Activated effector memory CD4-positive, alpha-beta T cell treated with Interleukin-2 at 50 U/mL for 16 hours (primary cell): ENCODE data around the gene PEAK1.

Experiments used
- DNase-seq: peaks from one replicate; pipeline ENCODE4 v3.0.0-alpha.2; 2020

The PEAK1 gene, protein sequence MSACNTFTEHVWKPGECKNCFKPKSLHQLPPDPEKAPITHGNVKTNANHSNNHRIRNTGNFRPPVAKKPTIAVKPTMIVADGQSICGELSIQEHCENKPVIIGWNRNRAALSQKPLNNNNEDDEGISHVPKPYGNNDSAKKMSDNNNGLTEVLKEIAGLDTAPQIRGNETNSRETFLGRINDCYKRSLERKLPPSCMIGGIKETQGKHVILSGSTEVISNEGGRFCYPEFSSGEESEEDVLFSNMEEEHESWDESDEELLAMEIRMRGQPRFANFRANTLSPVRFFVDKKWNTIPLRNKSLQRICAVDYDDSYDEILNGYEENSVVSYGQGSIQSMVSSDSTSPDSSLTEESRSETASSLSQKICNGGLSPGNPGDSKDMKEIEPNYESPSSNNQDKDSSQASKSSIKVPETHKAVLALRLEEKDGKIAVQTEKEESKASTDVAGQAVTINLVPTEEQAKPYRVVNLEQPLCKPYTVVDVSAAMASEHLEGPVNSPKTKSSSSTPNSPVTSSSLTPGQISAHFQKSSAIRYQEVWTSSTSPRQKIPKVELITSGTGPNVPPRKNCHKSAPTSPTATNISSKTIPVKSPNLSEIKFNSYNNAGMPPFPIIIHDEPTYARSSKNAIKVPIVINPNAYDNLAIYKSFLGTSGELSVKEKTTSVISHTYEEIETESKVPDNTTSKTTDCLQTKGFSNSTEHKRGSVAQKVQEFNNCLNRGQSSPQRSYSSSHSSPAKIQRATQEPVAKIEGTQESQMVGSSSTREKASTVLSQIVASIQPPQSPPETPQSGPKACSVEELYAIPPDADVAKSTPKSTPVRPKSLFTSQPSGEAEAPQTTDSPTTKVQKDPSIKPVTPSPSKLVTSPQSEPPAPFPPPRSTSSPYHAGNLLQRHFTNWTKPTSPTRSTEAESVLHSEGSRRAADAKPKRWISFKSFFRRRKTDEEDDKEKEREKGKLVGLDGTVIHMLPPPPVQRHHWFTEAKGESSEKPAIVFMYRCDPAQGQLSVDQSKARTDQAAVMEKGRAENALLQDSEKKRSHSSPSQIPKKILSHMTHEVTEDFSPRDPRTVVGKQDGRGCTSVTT (N-terminal part only)

DNA sequence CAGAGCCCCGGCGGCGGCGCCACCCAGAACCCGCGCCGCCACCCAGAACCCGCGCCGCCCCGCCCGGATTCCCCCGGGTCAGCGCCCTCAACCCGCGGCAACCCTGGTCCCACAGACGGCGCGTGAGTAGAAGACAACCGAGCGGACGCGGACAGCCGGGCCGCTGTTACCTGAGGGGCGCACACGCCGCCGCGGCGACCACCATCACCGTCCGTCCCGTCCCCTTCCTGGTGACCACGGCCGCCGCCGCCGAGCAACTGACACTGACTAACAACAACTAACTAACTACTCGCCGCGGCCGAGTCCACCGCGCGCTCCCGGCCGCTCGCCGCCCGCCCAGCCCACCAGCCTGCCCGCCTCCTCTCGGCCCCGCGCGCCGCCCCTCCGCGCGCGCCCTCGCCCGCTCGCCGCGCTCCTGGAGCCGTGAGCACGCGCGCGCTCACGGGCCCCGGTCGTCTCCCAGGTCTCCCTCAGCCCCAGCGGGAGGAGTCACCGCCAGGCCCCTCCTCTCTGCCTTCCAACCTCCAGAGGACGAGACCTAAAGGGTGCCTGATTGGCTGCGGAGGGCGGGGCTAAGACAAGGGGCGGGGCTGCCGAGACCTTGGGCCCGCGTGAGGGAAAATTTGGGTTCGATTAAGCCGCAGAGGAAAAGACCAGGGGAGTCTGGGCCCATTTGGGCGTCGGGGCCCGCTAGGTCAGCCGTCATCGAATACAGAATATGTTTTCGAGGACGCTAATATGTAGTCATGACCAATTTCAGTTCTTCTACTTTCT lies at the start of gene PEAK1:
Gene PEAK1, minus strand, starts transcription at position 269 of the 774 bp plus-strand sequence. CDS start 238,178 bp downstream, outside the sequence.
- peak; percentile 100 for DNase-seq

GRCh38 chr15:77468896-77469295 lies 49.0 kb upstream of the PEAK1 start:
- DNase-seq = no peak

DNA sequence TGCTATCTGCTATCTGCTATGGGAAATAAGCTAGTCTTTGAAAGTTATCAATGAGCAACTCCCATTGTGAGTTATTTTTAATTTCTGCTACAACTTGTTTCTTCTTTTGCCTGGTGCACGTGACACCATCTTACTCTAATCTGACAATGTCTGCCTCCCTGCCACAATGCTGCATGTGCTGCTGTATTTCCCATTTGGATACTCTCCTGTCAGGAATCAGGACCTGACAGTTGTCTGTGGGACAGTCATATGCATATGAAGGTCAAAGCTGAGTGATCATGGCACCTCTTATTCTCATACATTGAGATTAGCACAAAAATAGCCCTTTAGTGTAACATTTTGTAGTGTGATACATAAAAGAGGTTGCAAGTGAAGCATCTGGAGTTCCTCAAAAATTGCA lies 46.6 kb upstream of the PEAK1 start:
- DNase-seq = no peak

GRCh38 chr15:77464129-77464865 lies 44.4 kb upstream of the PEAK1 start:
- DNase-seq = no peak

DNA sequence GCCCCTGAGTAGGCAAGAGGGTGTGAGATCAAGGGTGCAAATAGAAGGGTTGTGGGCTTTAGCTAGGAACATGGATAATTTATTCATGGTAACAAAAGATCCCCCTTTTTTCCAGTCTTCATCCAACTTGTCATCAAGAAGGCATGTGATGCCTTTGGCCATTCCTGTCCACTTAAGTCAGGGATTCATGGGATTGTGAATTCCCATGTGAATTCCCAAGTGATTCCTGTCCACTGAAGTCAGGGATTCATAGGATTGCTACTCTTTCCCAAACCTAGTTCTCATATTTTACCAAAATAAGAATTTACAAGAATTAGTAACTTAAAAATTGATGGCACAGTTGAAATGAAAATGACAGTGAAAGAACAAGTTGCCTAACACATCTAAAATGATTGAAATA lies 41.6 kb upstream of the PEAK1 start:
- DNase-seq = no peak

GRCh38 chr15:77459031-77459430 lies 39.1 kb upstream of the PEAK1 start:
- no peak for DNase-seq

DNA sequence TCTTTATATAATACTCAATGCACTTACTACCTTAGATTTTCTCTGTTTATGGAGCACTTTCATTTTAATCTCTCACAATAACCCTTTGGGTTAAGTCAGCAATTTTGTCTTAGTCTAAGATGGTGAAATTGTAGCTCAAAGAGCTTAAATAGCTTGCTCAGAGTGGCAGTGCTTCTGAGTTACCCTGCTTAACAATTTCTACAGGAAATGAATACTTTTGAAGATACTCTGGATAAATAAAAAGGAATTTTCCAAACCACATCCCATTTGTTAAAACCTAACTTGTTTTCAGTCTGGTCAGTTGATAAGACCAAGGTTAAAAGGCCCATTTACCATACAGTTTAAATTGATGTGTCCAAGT lies 38.0 kb upstream of the PEAK1 start:
- no peak for DNase-seq

GRCh38 chr15:77457191-77457904 lies 37.4 kb upstream of the PEAK1 start:
- DNase-seq = no peak

GRCh38 chr15:77456746-77457145 lies 36.8 kb upstream of the PEAK1 start:
- no peak for DNase-seq

- DNase-seq = no peak
Measured at GRCh38 chr15:77455696-77456321, 35.9 kb upstream of the PEAK1 start.

DNA sequence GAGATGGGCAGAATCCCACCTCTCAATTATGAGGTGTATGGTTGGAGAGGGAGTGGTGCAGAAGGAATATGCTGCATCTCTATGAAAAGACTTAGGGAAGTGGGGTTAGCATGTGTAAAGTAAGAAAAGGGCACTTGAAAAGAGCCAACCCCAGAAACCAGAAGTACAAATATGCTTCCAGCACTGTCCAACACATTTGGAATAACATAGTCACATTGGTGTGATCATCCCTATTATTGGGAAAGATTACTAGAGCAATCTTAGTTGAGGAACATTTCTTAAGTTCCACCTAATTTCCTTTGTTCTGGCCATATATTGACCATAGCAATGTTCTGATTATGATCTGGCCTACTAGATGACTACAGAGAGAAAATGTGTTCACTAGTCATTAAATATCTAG lies 35.0 kb upstream of the PEAK1 start:
- no peak for DNase-seq

DNA sequence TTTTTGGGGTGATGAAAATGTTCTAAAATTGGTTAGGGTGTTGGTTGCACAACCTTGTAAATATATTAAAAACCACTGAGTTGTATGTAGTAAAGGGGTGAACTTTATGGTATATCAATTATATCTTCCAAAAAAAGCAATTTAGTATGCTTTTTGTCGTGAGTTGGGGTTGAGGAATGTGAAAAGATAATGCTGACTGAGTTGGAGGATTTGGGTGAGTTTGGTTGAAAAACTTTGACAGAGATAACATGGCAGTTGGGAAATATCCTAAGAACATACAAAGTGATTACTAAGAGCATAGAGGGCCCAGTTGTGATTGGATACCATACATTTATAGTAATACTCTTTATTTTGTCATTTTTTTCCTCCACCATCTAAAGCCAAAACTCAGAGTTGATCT lies 34.4 kb upstream of the PEAK1 start:
- no peak for DNase-seq

DNA sequence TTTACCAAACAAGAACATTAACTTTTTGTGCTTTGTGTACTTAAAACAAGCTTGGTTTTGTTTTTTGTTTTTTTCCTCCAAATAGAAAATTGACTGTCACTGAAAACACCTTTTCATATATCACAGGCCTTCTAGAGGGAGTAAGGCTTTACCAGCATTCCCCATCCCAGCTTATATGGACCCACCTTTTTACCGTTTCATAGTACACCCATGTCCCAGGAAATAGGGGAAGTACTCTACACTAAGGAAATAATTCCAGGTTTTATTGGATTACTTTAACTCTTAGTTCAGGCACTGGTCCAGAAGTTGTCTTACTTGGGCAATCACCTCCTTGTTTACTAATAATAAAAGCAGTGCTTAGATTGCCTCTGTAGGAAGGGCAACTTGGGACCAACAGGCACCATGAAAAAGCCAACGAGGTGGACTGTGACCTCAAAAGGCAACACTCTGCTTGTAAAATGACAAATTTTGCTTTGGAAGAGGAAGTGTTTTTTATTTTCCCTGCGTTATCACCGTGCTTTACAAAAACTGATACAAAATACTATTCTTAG lies 27.0 kb upstream of the PEAK1 start:
- no peak for DNase-seq

DNA sequence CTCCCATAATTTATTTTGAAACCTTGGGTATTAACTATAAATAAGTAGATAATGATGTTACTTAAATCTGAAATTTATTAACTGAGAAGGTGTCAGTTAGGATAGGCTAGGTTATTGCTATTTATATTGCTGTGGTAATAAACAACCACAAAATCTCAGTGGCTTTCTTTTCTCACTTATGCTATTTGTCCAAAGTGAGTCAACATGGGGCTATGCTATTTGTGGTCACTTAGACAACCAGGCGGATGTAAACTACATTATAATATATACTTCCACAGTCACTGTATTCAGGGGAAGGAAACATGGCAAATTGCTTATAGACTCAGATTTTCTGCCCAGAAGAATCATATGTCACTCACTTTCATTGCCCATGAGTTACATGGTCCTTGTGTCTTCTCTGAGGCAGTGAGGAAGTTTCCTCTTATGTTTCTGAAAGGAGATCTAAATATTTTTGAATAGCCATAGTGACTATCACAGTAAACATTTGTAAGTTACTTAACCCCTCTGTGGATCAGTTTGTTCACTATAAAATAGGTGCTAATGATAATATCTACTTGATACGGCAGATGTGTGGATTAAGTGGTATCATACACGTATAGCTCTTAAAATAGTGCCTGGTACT lies 20.6 kb upstream of the PEAK1 start:
- no peak for DNase-seq

- no peak for DNase-seq
Measured at GRCh38 chr15:77437264-77437663, 17.4 kb upstream of the PEAK1 start.

- DNase-seq = no peak
Measured at GRCh38 chr15:77436822-77437221, 16.9 kb upstream of the PEAK1 start.

GRCh38 chr15:77430652-77431051 lies 10.7 kb upstream of the PEAK1 start:
- DNase-seq = no peak

- DNase-seq = no peak
Measured at GRCh38 chr15:77430213-77430612, 10.3 kb upstream of the PEAK1 start.

GRCh38 chr15:77426871-77427270 lies 7.0 kb upstream of the PEAK1 start:
- DNase-seq = no peak

- no peak for DNase-seq
Measured at GRCh38 chr15:77426377-77426776, 6.5 kb upstream of the PEAK1 start.
